Mammary epithelial cell (primary cell): ENCODE results near the gene TPCN1.

Source experiments
- EZH2 ChIP-seq: IDR thresholded peaks from 2 replicates; pipeline ENCODE4 v1.6.1; 2012; ENCODE audit warnings: low read length, inconsistent platforms, borderline replicate concordance
- TF ChIP-seq, protein P1 (sequence below), 2 donors: IDR thresholded peaks in 1 of 2; conservative IDR thresholded peaks in 1 of 2; 2 replicates each; pipeline ENCODE4 v1.5.1; 2011 to 2012; ENCODE audit warnings: inconsistent platforms in 2 of 2, low read length in 2 of 2, mild to moderate bottlenecking in 2 of 2, control low read depth in 1 of 2, low read depth in 1 of 2; ENCODE audit not compliant: insufficient read depth in 1 of 2; ENCODE audit errors: extremely low read depth in 1 of 2

DNA sequence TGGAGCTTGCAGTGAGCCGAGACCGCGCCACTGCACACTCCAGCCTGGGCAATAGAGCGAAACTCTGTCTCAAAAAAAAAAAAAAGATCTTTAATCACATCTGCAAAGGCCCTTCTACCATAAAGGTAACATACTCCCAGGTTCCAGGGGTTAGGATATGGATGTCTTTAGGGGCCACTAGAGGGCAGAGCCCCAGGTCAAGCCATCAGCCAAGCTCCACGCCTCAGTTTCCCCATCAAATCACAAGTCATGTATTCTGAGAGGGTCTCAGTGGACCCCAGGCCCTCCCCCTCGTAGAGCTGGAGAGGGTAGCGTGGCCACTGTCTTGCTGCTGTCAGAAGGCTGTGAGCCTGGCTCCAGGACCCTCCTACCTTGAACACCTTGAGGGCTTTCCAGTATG, 94.9 kb downstream of the TPCN1 start:
- no peak for TF ChIP-seq EZH2
- TF ChIP-seq, protein P1, sequence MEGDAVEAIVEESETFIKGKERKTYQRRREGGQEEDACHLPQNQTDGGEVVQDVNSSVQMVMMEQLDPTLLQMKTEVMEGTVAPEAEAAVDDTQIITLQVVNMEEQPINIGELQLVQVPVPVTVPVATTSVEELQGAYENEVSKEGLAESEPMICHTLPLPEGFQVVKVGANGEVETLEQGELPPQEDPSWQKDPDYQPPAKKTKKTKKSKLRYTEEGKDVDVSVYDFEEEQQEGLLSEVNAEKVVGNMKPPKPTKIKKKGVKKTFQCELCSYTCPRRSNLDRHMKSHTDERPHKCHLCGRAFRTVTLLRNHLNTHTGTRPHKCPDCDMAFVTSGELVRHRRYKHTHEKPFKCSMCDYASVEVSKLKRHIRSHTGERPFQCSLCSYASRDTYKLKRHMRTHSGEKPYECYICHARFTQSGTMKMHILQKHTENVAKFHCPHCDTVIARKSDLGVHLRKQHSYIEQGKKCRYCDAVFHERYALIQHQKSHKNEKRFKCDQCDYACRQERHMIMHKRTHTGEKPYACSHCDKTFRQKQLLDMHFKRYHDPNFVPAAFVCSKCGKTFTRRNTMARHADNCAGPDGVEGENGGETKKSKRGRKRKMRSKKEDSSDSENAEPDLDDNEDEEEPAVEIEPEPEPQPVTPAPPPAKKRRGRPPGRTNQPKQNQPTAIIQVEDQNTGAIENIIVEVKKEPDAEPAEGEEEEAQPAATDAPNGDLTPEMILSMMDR (conservative IDR thresholded peaks at IDR 0.05 in 1 of 2, IDR thresholded peaks at IDR 0.05 in 1 of 2; ENCODE audit: extremely low read depth in 1 of 2, insufficient read depth in 1 of 2, low read depth in 1 of 2, low read length in 2 of 2) = no peak
